GM19025 (cell line): ENCODE results near the gene EVA1C.
"Not testable (repeated sequence)": the region's sequence is repeated elsewhere in the genome, so short reads cannot be mapped to it uniquely, and the experiment has no call there.

ENCODE experiments used
- ATAC-seq: cut with Tn5 transposase; IDR thresholded peaks from one replicate; pipeline ENCODE4 v1.9.1; 2021; ENCODE audit warnings: mild to moderate bottlenecking, low read depth, moderate library complexity; ENCODE audit not compliant: unreplicated experiment

The EVA1C gene

GRCh38 chr21:32521736-32522355 is 109.3 kb downstream of the EVA1C start:
- ATAC-seq = no peak

DNA sequence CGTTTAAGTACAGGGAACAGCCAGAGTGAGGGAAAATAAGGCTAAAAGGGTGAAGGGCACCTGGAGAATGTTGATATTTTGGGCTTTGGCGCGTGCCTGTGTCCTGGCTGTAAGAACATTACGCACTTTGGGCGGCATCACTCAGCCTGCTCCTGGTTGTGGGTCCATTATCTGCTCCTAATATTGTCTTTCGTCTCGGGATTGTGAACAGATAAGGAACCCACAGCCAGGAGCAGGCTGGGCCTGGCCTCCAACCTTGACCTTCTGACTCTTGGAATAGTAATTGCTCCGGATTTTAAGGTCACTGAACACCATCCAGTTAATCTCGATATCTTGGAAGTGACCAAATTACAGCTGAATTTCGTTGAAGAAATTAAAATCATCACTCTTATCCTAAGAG is 111.0 kb downstream of the EVA1C start:
- ATAC-seq = no peak

DNA sequence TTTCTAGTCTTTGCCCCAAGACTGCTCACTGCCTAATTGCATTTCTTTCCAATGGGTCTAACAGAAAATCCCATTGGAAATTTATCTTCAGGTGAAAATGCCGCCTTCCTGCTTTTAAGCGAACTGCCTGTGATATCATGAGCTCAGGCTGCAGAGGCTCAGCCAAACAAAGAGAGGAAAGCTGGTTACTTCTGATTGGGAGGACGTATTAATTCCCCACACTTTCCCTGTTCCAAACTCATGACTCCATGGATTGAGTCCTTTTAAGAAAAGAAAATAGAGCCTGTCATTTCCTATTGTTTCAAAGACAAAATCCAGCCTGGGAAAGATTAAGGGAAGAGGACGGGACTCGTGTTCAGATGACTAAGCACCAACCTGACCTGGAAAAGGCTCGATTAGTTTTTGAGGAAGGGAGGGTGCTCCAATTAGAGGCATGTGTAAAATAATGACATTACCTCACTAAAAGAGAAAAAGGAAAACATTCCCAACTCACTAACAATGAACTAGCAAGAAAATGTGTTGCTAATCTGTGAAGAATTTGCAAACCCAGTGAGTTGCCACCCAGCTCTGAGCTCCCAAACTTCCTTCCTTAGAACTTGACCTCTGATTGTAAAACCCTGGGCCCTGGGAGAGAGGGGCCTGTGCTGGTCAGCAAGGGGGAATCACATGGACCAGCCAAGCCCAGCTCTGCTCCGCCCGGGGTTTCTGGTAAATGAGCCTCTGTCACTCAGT is 111.6 kb downstream of the EVA1C start:
- ATAC-seq = no peak

DNA sequence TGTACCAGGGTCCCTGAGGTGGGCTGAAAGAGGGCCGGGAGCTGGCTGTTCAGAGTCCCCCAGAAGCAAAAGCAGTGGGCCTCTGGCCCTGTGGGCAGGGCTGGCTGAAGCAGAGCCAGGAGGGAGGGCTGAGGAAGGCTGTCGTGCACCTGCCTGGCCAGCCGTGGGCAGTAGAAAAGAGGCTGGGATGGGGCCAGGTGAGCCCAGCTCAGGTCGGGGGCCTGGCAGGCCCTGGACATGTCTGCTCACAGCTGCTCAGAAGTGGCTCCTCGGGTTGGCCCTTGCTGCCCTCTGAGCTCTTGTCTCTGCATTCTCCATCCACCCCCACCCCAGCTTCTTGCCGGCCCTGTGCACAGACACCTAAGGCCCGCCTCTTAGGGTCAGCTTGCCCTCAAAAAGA is 112.8 kb downstream of the EVA1C start:
- ATAC-seq = no peak

GRCh38 chr21:32529679-32530078 is 117.2 kb downstream of the EVA1C start:
- ATAC-seq = no peak

DNA sequence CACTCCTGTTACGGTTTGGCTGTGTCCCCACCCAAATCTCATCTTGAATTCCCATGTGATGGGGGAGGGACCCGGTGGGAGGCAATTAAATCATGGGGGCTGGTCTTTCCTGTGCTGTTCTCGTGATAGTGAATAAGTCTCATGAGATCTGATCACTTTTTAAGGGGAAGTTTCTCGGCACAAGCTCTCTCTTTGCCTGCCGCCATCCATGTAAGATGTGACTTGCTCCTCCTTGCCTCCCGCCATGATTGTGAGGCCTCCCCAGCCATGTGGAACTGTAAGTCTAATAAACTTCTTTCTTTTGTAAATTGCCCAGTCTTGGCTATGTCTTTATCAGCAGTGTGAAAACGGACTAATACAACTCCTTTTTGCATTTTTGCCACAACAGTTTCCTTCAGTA is 118.3 kb downstream of the EVA1C start:
- ATAC-seq = not testable (repeated sequence)

- not testable (repeated sequence) for ATAC-seq
Observed at GRCh38 chr21:32531561-32531960, 119.1 kb downstream of the EVA1C start.

GRCh38 chr21:32532636-32533035 is 120.1 kb downstream of the EVA1C start:
- ATAC-seq = no peak

DNA sequence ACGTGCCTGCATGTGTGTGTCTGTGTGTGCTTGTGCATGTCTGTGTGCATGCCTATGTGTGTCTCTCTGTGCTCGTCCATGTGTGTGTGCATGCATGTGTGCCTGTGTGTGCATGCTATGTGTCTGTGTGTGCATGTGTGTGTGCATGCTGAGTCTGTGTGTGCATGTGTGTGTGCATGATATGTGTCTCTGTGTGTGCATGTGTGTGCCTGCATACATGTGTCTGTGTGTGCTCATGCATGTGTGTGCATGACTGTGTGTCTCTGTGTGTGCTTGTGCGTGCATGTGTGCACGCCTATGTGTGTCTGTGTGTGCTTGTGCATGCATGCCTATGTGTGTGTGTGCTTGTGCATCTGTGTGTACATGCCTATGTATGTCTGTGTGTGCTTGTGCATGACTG is 120.5 kb downstream of the EVA1C start:
- ATAC-seq = no peak

DNA sequence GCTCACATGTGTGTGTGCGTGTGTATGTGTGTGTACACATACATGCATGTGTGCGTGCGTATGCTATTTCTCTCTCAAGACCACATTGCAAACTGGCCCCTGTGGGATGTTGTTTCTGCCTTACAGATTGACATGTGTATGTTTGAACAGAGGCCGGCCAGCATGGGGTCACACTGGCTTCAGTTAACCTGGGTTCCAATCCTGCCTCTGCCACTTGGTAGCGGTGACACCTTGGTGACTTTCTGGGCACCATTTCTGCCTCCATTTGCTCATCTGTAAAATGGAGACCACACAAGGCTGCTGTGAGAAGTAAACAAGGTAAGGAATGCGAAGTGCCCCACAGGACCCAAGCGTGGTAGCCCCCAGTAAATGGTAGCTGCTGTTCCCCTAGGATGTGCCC is 121.1 kb downstream of the EVA1C start:
- ATAC-seq = no peak

- no peak for ATAC-seq
Observed at GRCh38 chr21:32534113-32534512, 121.6 kb downstream of the EVA1C start.

DNA sequence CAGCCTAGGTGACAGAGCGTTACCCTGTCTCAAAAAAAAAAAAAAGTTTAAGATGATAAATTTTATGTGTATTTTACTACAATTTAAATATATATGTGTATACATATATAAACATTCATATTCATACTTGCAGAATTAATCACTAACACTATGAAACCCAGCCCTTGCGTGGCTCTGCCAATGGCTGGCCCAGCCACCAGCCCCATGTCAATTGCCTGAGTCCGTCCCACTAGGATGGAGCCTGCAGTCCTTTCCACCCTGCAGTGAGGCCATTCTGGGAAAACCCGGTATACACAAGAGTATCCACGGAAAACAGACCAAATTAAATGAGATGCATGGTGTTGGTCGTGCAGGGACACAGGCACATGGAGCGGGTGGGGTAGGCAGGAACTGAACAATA is 123.1 kb downstream of the EVA1C start:
- no peak for ATAC-seq

- ATAC-seq = no peak
Observed at GRCh38 chr21:32537569-32537881, 125.0 kb downstream of the EVA1C start.

- ATAC-seq = no peak
Observed at GRCh38 chr21:32538147-32538792, 125.8 kb downstream of the EVA1C start.

GRCh38 chr21:32539378-32539777 is 126.9 kb downstream of the EVA1C start:
- no peak for ATAC-seq

GRCh38 chr21:32543056-32543455 is 130.6 kb downstream of the EVA1C start:
- not testable (repeated sequence) for ATAC-seq

DNA sequence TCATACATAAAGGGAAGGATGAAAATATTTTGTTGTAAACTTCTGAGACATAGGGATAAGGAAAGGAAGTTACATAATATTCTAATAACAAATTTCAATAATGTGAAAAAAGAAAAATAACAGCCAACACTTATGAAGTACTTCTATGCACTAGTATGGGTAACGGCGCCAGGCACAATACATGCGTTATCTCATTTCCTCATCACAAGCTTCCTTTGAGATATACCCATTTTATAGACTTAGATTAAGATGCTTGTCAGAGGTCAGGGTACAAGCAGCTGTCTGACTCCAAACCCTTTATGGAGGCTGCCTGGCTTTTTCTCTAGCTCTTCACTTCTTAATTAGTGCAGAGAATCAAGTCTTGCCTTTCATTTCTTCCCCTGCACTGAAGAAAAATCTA is 131.5 kb downstream of the EVA1C start:
- ATAC-seq = no peak

GRCh38 chr21:32544697-32545096 is 132.2 kb downstream of the EVA1C start:
- ATAC-seq = no peak

GRCh38 chr21:32545948-32546441 is 133.5 kb downstream of the EVA1C start:
- no peak for ATAC-seq

DNA sequence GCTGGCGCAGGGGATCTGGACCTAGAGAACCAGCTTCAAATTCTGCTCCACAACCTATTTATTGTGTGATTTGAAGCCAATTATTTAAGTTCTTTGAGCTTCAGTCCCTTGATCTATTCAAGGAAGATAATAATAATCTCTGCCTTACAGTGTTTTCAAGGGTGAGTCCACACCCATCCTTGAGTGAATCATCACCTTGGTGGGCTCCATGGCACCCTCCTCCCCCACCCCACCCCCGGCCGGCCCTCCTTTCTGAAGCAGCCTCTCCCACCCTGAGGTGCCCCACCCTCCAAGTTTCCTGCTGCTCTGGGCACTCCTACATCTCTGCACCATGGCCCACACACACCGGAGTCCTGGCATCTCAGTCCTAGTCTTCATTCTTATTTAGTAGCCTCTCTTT is 134.5 kb downstream of the EVA1C start:
- no peak for ATAC-seq

GRCh38 chr21:32548978-32549377 is 136.5 kb downstream of the EVA1C start:
- ATAC-seq = no peak

GRCh38 chr21:32549440-32549839 is 136.9 kb downstream of the EVA1C start:
- ATAC-seq = no peak
